ENCODE data around the gene CA10.

The CA10 gene

DNA sequence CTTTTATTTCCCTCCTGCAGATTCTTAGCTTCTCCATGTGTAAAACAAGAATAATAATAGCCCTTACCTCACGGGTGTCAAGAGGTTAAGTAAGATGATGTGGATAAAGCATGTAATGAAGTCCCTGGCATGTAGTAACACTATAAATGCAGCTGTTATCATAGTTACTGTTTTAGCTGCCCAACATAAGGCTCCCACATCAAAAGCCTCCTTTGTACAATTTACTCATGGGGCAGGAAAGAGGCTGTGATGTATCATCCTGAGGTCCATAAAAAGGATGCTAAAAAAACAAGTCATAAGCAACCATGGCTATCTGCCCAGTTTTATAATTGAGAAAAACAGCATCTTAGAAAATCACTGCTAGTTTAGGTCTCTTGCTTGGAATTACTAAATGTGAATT is 339.7 kb downstream of the CA10 start:
- DNase-seq (ENCODE audit: low read depth, low spot score): no peak

DNA sequence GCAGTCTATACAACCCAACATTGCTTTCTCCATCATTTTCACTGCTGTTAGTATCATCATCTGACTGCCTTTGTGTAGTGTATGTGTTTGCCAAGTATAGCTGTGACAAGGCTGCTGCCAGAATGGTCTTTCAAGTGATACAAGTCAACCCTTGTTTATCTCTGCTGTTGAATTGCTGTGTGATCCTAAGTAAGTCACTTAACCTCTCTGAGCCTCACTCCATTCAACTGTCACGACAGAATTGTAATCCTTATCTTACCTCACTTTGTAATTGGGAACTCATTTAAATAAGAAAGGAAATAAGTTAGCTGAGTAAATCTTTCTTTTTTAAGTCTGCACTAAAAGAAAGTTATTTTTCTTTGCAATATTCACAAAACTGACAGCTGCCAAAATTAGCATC is 340.6 kb downstream of the CA10 start:
- DNase-seq (ENCODE audit: low read depth, low spot score): no peak

DNA sequence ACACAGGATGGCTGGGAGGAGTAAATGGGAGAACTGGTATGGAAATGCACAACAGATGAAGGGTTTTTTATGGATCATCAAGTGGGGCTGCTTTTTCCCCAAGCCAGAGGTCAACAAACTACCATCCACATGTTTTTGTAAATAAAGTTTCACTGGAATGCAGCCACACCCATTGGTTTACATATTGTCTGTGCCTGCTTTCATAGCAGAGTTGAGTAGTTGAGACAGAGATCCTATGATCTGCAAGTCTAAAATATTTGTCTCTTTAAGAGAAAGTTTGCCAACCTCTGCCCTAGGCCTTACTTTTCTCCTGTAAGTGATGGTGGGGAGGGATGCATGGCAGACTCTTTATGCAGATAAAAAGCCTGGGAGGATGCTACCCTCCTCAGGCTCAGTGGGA is 341.4 kb downstream of the CA10 start:
- no peak for DNase-seq (ENCODE audit: low read depth, low spot score)

DNA sequence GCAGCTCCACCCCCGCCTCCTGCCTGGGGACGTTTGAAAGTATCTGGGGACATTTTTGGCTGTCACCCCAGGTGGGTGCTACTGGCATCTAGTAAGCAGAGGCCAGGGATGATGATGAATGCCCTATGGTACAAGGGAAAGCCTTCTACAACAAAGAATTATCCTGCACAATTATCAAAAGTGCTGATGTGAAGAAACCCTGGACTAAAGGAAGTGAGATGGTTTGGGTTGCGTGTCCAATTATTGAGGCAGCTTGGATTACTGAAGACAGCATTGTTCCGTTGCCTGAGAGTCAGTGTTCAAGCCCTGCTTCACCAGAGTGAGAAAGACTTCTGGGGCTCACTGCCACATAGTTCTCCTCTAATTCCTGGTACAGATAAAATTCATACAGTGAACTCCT is 343.4 kb downstream of the CA10 start:
- DNase-seq (ENCODE audit: low read depth, low spot score): no peak

DNA sequence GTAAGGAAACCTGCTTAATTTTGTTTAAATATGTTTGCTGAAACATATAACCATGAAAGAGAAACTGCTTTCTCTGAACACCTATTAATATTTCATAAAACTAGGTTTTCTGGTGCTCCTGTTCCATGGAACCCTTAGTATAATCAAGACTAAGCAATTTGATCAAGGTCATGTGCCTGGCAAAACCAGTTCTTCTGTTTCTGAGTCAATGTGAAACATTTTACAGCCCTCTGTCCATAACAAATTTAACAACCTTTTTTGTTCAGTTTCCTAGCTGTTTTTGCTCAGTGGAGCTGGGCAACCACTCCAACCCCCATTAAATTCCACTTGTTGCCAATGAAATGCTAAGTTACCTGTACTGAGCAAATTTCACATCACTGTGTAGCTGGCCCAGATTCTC is 344.0 kb downstream of the CA10 start:
- DNase-seq (ENCODE audit: low read depth, low spot score): no peak

DNA sequence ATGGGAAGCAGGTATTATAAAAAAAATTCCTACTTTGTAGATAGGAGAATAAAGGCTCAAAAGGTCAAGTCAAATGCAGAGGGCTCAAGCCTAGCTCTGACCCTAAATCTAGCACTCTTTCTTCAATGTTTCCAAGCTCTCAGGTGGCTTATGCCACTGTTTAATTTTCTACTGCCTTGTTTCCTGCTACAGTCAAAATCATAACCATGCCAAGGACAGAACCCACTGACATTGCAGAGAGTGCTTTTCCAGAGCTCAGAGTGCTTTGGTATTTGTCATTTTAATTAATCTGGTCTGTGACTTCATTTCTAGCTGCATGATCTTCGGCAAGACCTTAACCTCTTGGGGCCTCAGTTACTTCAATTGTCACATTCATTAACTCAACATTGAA is 344.7 kb downstream of the CA10 start:
- DNase-seq (ENCODE audit: low read depth, low spot score): no peak

DNA sequence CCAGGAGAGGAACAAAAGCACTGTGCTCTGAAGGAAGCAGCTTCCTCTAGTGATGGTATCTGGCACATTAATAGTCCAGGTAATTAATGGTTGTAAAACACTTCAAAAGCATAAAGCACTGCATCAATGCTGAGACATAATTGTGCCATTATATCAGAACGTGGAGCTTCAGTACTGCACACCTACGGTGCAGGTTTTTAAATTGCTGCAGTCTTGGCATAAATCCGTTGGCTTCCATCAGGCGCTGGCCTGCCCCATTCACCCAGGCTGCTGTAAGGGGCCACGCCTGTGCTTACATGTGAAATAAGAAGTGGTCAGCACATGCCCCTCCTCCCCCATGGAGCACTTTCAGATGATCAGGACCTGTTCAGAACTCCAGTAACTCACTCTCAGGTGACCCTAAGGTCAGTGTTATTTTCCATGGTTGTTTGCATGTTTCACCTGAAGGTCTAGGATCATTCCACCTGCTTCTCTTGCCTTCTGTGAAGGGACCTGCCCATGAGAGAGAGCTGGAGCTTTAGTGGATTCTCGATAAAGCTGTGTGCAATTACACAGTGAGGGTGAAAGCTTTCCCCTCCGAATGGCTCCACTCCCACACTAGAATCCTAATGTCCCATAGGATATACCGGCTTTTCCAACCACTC is 345.3 kb downstream of the CA10 start:
- no peak for DNase-seq (ENCODE audit: low read depth, low spot score)

DNA sequence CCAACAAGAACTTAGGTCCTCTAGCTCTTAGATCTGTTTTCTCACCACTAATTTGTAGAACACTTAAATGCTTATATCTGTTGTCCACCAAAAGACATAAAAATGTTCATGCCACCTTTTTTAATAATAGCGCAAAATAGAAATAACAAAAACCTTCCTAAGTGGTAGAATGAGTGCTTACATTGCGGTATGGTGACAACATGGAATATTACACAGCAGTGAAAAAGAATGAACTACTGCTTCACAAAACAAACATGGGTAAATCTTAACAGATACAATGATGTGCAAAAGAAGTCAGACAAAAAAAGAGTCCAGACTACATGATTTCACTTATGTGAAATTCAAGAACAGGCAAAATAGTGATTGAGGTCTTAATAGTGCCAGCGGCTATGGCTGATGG is 351.1 kb downstream of the CA10 start:
- no peak for DNase-seq (ENCODE audit: low read depth, low spot score)

DNA sequence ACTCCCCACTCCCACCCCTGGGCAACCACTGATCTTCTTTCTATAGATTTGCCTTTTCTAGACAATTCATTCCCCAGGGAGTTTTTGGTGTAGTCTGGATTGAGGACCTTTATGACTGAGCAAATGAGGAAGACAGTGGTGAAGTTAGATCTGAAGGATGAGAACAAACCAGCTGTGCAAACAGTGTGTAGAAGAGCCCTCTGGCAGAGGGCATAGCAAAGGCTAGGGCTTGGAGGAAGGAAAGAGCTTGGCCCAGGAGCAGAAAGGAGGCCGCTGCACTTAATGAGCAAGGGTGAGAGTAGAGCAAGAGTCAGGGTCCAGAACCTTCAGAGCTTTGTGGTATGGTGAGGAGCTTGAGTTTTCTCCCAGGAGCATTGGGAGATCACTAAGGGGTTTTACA is 352.7 kb downstream of the CA10 start:
- DNase-seq (ENCODE audit: low read depth, low spot score): no peak

DNA sequence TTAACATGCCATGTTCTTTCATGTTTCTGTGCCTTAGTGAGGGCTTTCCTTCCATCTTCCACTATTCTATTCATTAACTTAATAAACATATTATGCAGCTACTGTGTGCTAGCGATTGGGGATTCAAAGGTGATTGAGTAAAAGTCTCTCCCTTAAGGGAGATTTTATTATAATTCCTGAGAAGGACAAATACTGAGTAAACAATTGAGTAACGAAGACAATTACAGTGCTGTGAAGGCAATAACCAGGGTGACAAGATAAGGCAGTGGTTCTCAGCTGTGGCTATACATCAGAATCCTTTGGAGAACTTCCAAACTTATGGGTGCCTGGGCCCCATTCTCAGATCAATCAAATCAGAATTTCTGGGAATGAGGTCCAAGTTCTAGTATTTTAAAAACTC is 353.3 kb downstream of the CA10 start:
- DNase-seq (ENCODE audit: low read depth, low spot score): no peak

DNA sequence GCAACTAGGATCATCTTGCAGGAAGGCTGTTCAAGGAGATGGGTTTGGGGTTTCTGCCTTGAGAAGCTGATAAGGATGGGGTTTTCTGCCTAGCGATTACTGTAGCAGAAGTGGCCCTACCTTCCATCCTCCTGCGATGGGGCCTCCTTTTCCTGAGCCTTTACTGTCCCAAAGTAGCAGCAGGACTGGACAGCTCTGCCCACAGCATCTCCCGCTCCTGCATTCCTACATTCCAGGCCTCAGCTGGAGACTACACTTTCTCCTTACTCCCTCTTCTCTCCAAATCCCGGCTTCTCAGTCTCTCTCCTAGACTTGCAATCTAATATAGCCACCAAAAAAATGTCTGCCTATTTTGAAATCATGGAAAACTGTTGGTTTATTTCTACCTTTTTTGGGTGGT is 355.4 kb downstream of the CA10 start:
- no peak for DNase-seq (ENCODE audit: low read depth, low spot score)

DNA sequence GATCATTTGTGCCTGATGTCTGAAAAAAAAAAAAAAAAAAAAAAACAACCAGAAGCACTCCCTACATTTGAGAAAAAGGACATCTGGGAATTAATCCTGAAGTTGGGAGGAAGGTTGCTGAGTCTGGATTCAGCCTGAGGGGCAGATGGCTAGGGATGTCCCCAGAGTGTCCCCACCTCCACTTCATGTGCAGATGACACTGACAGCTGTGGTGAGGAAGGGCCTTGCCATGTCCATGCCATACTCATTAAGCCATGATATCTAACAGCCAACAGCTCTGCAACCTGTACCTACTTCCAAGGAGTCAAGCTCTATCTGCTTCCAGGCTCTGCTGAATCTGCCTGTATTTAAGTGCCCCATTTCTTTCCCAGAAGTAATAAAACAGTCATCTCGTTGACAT is 356.0 kb downstream of the CA10 start:
- no peak for DNase-seq (ENCODE audit: low read depth, low spot score)

DNA sequence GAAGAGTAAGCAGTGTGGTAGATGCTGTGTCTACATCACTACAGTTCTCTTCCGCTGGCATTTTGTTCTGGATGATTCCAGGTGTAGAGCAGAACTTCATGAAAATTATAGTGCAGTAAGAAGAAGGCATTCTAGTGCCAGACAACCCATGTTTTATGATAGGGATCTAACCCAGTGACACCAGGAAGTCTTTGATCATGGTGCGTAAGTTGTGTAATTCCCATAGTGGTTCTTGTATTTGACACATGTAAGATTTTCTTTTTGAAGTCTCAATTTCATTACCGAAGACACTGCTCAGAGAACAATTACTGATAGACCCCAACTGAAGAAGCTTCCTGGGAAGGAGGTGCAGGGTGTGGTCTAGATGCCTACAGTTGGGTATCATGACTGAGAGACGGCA is 356.9 kb downstream of the CA10 start:
- DNase-seq (ENCODE audit: low read depth, low spot score): no peak

DNA sequence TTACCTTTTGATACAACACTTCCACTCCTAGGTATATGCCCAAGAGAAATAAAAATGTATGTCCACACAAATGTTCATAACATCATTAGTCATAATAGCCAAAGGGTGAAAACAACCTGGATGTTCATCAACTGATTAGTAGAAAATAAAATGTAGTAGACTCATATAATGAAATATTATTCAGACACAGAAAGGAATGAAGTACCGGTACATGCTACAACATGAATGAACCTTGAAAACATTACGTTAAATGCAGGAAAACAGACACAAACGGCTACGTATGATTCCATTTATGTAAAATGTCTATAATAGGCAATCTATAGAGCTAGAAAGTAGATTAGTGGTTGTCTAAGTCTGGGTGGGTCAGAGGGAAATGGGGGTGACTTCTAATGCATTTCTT is 358.5 kb downstream of the CA10 start:
- DNase-seq (ENCODE audit: low read depth, low spot score): no peak

DNA sequence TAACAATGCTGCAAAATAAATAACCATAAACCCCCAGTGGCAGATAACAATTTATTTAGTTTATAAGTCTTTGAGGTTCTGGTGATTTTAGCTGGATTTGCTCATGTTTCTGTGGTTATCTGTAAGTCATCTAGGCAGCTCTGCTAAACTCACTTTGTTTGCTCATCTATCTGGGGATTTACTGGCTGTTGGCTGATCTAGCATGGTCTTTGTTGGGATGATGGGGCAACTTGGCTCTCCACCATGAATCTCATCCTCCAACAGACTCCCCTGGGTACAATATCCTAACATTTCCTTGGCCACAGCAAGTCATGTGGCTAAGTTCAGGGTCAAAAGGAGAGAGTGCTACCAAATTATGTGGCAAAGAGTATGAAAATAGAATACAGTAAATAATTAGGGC is 359.3 kb downstream of the CA10 start:
- no peak for DNase-seq (ENCODE audit: low read depth, low spot score)

DNA sequence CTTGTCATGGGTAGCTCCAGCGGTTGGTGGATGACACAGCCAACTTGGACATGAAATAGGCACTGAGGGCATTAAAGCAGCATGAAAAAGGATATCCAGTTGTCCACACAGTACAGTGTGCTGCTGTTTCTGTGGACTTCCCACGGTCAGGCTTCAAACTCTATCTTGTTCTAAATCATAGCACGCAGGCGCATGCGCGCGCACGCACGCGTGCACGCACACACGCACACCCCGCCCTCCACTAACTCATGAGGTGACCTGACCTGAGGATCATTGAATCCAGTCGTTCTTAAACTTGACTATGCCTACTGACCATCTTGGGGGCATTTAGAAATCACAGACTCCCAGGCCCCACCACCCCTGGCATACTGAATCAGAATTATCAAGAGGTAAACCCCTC is 361.4 kb downstream of the CA10 start:
- no peak for DNase-seq (ENCODE audit: low read depth, low spot score)

DNA sequence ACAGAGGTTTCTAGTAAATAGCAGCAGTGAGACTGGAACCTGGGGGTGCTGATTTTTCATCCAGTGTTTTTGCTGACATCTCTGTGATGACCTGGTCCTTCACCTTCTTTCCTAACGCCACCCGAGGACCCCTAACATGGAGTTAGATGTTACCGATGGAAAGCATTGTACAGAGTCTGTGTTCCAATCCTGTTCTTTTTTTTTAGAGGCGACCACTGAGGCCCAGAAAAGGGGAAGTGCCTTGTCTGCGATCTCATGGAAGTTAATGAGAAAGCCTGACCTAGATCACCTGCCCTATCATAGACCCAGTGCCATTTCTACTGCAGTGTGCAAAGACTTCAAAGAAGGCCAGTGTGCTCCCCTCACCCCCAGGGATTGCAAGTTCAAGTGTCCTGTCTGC is 362.5 kb downstream of the CA10 start:
- no peak for DNase-seq (ENCODE audit: low read depth, low spot score)

DNA sequence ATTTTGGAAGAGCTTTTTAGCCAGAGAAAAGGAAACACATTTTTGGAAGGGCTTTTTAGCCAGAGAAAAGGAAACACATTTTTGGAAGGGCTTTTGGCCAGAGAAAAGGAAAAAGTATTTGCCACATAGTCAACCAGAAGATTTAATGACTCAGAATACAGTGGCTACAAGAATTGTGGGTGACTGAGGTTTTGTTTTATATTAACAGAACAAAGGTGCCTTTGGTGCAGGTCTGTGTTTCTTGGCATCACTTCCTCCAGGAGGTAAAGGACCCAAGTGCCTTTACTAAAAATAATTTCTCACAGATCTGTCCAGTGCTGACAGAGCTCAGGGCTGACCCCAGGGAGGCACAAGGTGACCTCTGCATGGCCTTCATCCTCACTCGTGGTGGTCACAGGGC is 363.1 kb downstream of the CA10 start:
- DNase-seq (ENCODE audit: low read depth, low spot score): no peak

DNA sequence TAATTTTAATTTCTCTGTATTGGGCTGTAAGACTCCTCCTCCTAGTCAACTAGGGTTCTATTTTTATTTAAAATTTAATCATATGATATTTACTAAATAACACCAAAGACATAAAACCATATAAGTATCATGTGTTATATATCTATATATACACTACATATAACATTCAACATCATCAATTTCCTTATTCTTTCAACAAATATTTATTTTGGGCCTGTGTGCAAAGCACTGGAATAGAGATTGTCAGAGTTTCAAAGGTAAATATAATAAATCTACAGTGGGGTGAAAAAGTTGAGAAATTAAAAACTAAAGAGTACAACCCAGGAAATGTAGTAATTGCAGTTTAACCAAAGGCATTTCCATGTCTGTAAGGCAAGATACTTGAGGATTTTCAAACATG is 364.0 kb downstream of the CA10 start:
- DNase-seq (ENCODE audit: low read depth, low spot score): no peak

DNA sequence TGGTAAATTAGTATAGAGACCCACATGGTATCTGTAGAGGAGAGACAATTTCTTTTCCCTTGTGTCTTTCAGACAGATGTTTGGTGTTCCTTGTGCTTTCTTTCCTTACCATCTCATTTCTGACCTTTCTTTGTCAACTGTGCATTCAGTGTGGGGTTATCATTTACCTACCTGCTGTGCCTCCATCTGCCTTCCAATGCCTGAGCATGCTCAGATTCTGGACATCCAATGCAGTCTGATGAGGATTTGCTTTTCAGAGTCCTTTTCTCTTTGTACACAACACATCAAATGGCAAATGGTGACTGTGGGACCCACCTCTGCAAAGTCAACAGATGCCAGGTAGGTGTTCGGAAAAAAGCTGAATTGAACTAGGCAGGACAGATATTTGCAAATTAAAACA is 364.8 kb downstream of the CA10 start:
- DNase-seq (ENCODE audit: low read depth, low spot score): no peak

DNA sequence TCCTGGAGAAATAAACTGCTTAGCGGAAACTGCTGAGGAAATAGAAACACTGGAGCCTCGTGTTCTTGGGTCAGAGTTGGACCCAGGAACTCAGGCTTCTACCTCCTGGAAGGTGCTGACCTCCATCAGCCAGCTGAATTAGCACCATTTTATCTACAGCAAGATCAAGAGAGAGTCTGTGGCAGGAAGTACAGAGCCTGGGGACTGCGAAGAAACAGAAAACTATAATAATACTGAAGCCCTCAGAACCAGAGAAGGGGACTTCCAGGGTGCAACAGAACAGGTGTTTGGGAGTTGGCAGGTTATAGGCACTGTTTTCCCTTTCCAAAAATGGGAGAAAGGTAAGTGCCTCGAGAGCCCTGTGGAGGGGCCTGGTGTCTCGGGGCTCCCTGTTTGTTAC is 379.7 kb downstream of the CA10 start:
- DNase-seq (ENCODE audit: low read depth, low spot score): no peak

DNA sequence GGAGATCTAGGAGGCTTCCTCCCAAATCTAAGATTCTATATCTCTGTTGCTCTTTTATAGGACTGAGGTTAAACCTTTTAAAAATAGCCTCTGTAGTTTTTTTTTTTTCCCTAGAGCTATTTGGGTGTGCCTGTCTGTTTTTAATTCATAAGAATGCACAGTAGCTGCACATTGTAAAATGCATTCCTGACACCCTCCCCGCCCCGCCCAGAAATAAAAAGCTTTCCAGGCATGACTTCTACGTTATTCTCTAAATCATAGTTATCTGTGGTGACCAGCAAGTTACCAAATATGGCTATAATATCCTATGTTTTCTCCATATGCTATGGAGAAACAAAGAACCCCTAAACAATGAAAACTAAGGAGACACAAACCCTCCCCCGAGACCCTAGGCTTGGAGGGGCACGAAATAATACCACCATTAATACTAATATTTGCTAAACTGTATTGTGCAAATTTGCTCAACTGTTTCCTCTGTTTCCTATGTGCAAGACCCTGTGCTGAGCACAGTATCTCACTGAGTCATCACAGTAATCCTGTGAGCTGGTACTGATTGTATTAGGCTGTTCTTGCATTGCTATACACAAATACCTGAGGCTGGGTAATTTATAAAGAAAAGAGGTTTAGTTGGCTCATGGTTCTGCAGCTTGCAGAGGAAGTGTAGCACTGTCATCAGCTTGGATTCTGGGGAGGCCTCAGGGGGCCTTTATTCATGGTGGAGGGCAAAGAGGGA is 388.3 kb downstream of the CA10 start:
- DNase-seq (ENCODE audit: low read depth, low spot score): no peak

DNA sequence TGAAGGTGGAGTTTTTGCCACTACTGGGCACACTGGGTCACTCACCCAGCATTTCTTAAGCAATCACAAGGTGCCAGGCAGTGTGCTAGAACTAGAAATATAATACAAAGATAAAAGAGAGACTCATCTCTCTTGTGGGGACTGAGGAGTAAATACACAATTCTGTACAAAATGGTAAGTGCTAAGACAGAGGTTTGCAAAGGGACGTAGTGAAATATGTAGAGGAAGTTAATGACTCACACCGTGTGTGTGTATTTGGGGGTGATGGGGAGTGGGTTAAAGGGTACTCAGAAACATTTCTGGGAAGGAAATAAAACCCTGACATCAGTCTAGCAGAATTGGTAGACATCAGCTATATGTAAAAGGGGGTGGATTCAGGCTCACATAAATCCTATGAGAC is 389.3 kb downstream of the CA10 start:
- DNase-seq (ENCODE audit: low read depth, low spot score): no peak

DNA sequence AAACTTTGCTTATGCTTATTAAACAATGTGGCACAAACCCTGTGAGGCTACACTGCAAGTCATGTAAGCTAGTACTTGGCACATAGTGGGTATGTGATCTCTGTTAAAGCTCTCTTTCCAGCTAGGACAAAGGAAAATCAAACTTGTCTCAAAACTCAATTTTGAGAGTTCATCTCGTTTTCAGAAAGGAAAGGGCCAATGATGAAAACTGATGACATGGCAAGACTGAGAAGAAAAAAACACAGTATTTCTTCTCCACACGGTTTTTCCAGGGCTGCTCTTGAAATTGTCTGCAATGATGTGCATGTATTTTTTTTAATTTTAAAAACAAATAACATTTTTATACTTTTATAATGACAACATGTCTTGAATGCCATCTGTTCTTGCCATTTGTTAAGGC is 389.8 kb downstream of the CA10 start:
- DNase-seq (ENCODE audit: low read depth, low spot score): no peak
